Rectal smooth muscle tissue (tissue), 1 donor: ENCODE data around the gene TTC39B.

Experiments used
- H3K27ac ChIP-seq: one replicate; pipeline ENCODE4 v1.7.0; 2013; ENCODE audit warnings: low read depth, low read length, inconsistent platforms
- H3K27me3 ChIP-seq: one replicate; pipeline ENCODE4 v1.7.0; 2013; ENCODE audit warnings: low read length; ENCODE audit not compliant: control insufficient read depth, insufficient read depth
- H3K36me3 ChIP-seq: one replicate; pipeline ENCODE4 v1.7.0; 2013; ENCODE audit warnings: low read length; ENCODE audit not compliant: control insufficient read depth, insufficient read depth
- H3K4me1 ChIP-seq: one replicate; pipeline ENCODE4 v1.7.0; 2013; ENCODE audit warnings: low read length; ENCODE audit not compliant: control insufficient read depth, insufficient read depth
- H3K4me3 ChIP-seq: one replicate; pipeline ENCODE4 v1.7.0; 2013; ENCODE audit warnings: low read length
- H3K9ac ChIP-seq: one replicate; pipeline ENCODE4 v1.7.0; 2013; ENCODE audit warnings: low read length

The TTC39B gene

GRCh38 chr9:15144622-15145061, 162.4 kb downstream of the TTC39B start:
- H3K9ac ChIP-seq: no peak overlapping the region
- H3K36me3 ChIP-seq: no peaks in the 10 kb centered on the region
- no peak overlapping the region for H3K4me3 ChIP-seq
- no peak overlapping the region for H3K27ac ChIP-seq
- peaks cover 4% of the 10 kb centered on the region for H3K4me1 ChIP-seq
- H3K27me3 ChIP-seq: no peaks in the 10 kb centered on the region

GRCh38 chr9:15142878-15143534, 164.0 kb downstream of the TTC39B start:
- Histone ChIP-seq H3K36me3 (no peaks in the 10 kb centered on the region), H3K9ac (no peak overlapping the region), H3K27ac (no peak overlapping the region), H3K27me3 (no peaks in the 10 kb centered on the region), H3K4me3 (no peak overlapping the region), H3K4me1 (peaks cover 4% of the 10 kb centered on the region)

- no peaks in the 10 kb centered on the region for H3K27me3 ChIP-seq
- peaks cover 4% of the 10 kb centered on the region for H3K4me1 ChIP-seq
- H3K4me3 ChIP-seq: no peak overlapping the region
- H3K36me3 ChIP-seq: no peaks in the 10 kb centered on the region
- no peak overlapping the region for H3K9ac ChIP-seq
- H3K27ac ChIP-seq: no peak overlapping the region
Measured at GRCh38 chr9:15140051-15140450, 167.0 kb downstream of the TTC39B start.

GRCh38 chr9:15139469-15139868, 167.5 kb downstream of the TTC39B start:
- Histone ChIP-seq H3K4me1 (peaks cover 4% of the 10 kb centered on the region), H3K27me3 (no peaks in the 10 kb centered on the region), H3K36me3 (no peaks in the 10 kb centered on the region), H3K4me3 (no peak overlapping the region), H3K9ac (no peak overlapping the region), H3K27ac (no peak overlapping the region)

- Histone ChIP-seq H3K27me3 (no peaks in the 10 kb centered on the region), H3K4me1 (peaks cover 4% of the 10 kb centered on the region), H3K36me3 (no peaks in the 10 kb centered on the region), H3K9ac (no peak overlapping the region), H3K27ac (no peak overlapping the region), H3K4me3 (no peak overlapping the region)
Measured at GRCh38 chr9:15138357-15138686, 168.7 kb downstream of the TTC39B start.

GRCh38 chr9:15137658-15138356, 169.2 kb downstream of the TTC39B start:
- Histone ChIP-seq H3K4me3 (no peak overlapping the region), H3K4me1 (peaks cover 4% of the 10 kb centered on the region)

GRCh38 chr9:15137089-15137488, 169.9 kb downstream of the TTC39B start:
- H3K27ac ChIP-seq: no peak overlapping the region

More at GRCh38 chr9:15137658-15138356, 169.2 kb downstream of the TTC39B start:
- no peak overlapping the region for H3K27ac ChIP-seq
- H3K9ac ChIP-seq: no peak overlapping the region
- H3K27me3 ChIP-seq: no peaks in the 10 kb centered on the region
- no peaks in the 10 kb centered on the region for H3K36me3 ChIP-seq

GRCh38 chr9:15136646-15137045, 170.4 kb downstream of the TTC39B start:
- H3K27ac ChIP-seq: no peak overlapping the region
- no peaks in the 10 kb centered on the region for H3K27me3 ChIP-seq
- no peak overlapping the region for H3K9ac ChIP-seq
- H3K36me3 ChIP-seq: no peaks in the 10 kb centered on the region
- H3K4me1 ChIP-seq: peaks cover 4% of the 10 kb centered on the region
- no peak overlapping the region for H3K4me3 ChIP-seq

More at GRCh38 chr9:15137089-15137488, 169.9 kb downstream of the TTC39B start:
- no peak overlapping the region for H3K9ac ChIP-seq
- H3K36me3 ChIP-seq: no peaks in the 10 kb centered on the region
- H3K27me3 ChIP-seq: no peaks in the 10 kb centered on the region
- H3K4me3 ChIP-seq: no peak overlapping the region
- peaks cover 4% of the 10 kb centered on the region for H3K4me1 ChIP-seq

GRCh38 chr9:15135164-15135792, 171.7 kb downstream of the TTC39B start:
- Histone ChIP-seq H3K9ac (no peak overlapping the region), H3K27ac (no peak overlapping the region), H3K27me3 (no peaks in the 10 kb centered on the region), H3K4me3 (peak overlapping the region; percentile 42), H3K36me3 (no peaks in the 10 kb centered on the region), H3K4me1 (no peaks in the 10 kb centered on the region)

GRCh38 chr9:15133488-15133887, 173.5 kb downstream of the TTC39B start:
- Histone ChIP-seq H3K27me3 (no peaks in the 10 kb centered on the region), H3K36me3 (no peaks in the 10 kb centered on the region), H3K27ac (no peak overlapping the region), H3K9ac (no peak overlapping the region), H3K4me1 (no peaks in the 10 kb centered on the region), H3K4me3 (no peak overlapping the region)

GRCh38 chr9:15132091-15132490, 174.9 kb downstream of the TTC39B start:
- no peak overlapping the region for H3K9ac ChIP-seq
- no peaks in the 10 kb centered on the region for H3K4me1 ChIP-seq
- H3K27me3 ChIP-seq: no peaks in the 10 kb centered on the region
- H3K36me3 ChIP-seq: no peaks in the 10 kb centered on the region
- H3K27ac ChIP-seq: no peak overlapping the region
- no peak overlapping the region for H3K4me3 ChIP-seq

- Histone ChIP-seq H3K4me1 (no peaks in the 10 kb centered on the region), H3K36me3 (no peaks in the 10 kb centered on the region), H3K27me3 (no peaks in the 10 kb centered on the region), H3K9ac (no peak overlapping the region), H3K27ac (no peak overlapping the region), H3K4me3 (no peak overlapping the region)
Measured at GRCh38 chr9:15131094-15131493, 175.9 kb downstream of the TTC39B start.
